Left lung (tissue), 14 donors: Measurements from ENCODE around the gene TSPYL6. TPM values are rescaled to one million over a fixed set of nuclear protein-coding genes. Genes with fewer than 3 reads are reported as not detected.
"Not testable (repeated sequence)": the region's sequence is repeated elsewhere in the genome, so short reads cannot be mapped to it uniquely, and the experiment has no call there.

Source experiments
- ATAC-seq: fragments of 200-7000 bp; cut with Tn5 transposase; one replicate; pipeline ENCODE4 v1.9.1; 2020; ENCODE audit warnings: moderate library complexity
- DNase-seq, 4 donors: peaks; one replicate each; pipeline ENCODE4 v3.0.0-alpha.2; 2013 to 2020
- H3K27ac ChIP-seq, 2 donors: fragments of 200-600 bp; sonication (generic) in 1 of 2; one replicate each; pipeline versions ENCODE4 v1.5.0 to v1.8.0; 2020 to 2021
- H3K27me3 ChIP-seq, 2 donors: fragments of 200-600 bp; sonication (generic) in 1 of 2; one replicate each; pipeline versions ENCODE4 v1.5.0 to v1.8.0; 2020 to 2021
- H3K36me3 ChIP-seq, 2 donors: fragments of 200-600 bp; sonication (generic) in 1 of 2; one replicate each; pipeline versions ENCODE4 v1.5.0 to v1.8.0; 2020 to 2021
- H3K4me1 ChIP-seq, 2 donors: fragments of 200-600 bp; one replicate each; pipeline ENCODE4 v1.8.0; 2021
- H3K4me3 ChIP-seq, 2 donors: fragments of 200-600 bp; sonication (generic) in 1 of 2; one replicate each; pipeline versions ENCODE4 v1.5.0 to v1.8.0; 2020 to 2021; ENCODE audit warnings: mild to moderate bottlenecking in 1 of 2
- H3K9me3 ChIP-seq, 2 donors: fragments of 200-600 bp; sonication (generic) in 1 of 2; one replicate each; pipeline versions ENCODE4 v1.5.0 to v1.8.0; 2020 to 2021
- CTCF ChIP-seq, 2 donors: fragments of 200-600 bp; sonication (generic) in 1 of 2; IDR thresholded peaks; one replicate each; pipeline versions ENCODE4 v1.5.0 to v1.8.0; 2021; ENCODE audit warnings: antibody characterized with exemption in 2 of 2
- intact Hi-C, 2 donors: fragments of 100-400 bp; cut with DNase I; formaldehyde crosslinking; loops; one replicate each; pipeline versions ENCODE4 v1.11.2 to v1.14.2; 2022
- long read RNA-seq, 12 donors: library from polyadenylated mRNA in 2 of 12; unstranded in 2 of 12; transcript quantifications; one replicate each; pipeline ENCODE4 v2.0.0 and lab custom pipeline, GENCODE V29; 2019 to 2026
- polyA plus RNA-seq, 6 donors: library from polyadenylated mRNA; unstranded; fragments of 120-200 nt; gene quantifications; one replicate each; pipeline ENCODE4 v1.2.1, GENCODE V29; 2013; ENCODE audit not compliant: insufficient read length in 6 of 6
- total RNA-seq, 2 donors: library from RNA; stranded (reverse); fragmentation: NEBNext Ultra II Directional; extraction: Animal tissue kit (Norgen Biotek cat#: 25700); gene quantifications; one replicate each; pipeline ENCODE4 v1.2.1, GENCODE V29; 2021
- donor health status: DM: no; HTN: yes; CAD: no.
- donor health status: DM: no; HTN: no; CAD: no.

The TSPYL6 gene
- total RNA-seq (not detected), polyA plus RNA-seq (under 1 TPM; 0.07 to 0.21 (median 0.11) TPM)
- long read RNA-seq, donor 1, partial matches to known transcripts = 33 of 55 reads
- long read RNA-seq, donor 1, other reads (novel, unspliced or antisense) = 22 of 55 reads
- long read RNA-seq, donor 2 = 0 reads
- long read RNA-seq, donor 3 = 0 reads
- long read RNA-seq, donor 4 = 0 reads
- long read RNA-seq, donor 5 = 0 reads
- long read RNA-seq, donor 6 = 0 reads
- long read RNA-seq, donor 7 = 0 reads
- long read RNA-seq, donor 8, partial matches to known transcripts = 12 of 20 reads
- long read RNA-seq, donor 8, other reads (novel, unspliced or antisense) = 8 of 20 reads
- long read RNA-seq, donor 9 = 0 reads
- long read RNA-seq, donor 10 = 0 reads
- long read RNA-seq, donor 11 = 0 reads
- long read RNA-seq, donor 12, partial matches to known transcripts = 0 of 2 reads
- long read RNA-seq, donor 12, other reads (novel, unspliced or antisense) = 0 of 2 reads

- intact Hi-C loops = no loop called here
- no peak for ATAC-seq
- Histone ChIP-seq H3K9me3 (peaks cover 0 to 7% of the 10 kb centered on the region in 2 donors), H3K4me1 (no peaks in the 10 kb centered on the region), H3K36me3 (no peaks in the 10 kb centered on the region), H3K4me3 (no peak within 1 kb of the TSS), H3K27ac (no peak within 1 kb of the TSS), H3K27me3 (no peaks in the 10 kb centered on the region)
- DNase-seq = no peak
- no peak for TF ChIP-seq CTCF (IDR thresholded peaks at IDR 0.05)
Observed at GRCh38 chr2:54256091-54256694, at the start of gene TSPYL6. TSS of gene TSPYL6 (minus strand) at chr2:54256229. CDS start at chr2:54256151, 78 bp downstream.

- DNase-seq (no peak), ATAC-seq (no peak)
- H3K27ac ChIP-seq = no peak overlapping the region
- intact Hi-C loops = no loop called here
- H3K9me3 ChIP-seq = no peaks in the 10 kb centered on the region
- H3K27me3 ChIP-seq = no peaks in the 10 kb centered on the region
- no peaks in the 10 kb centered on the region for H3K4me1 ChIP-seq
- TF ChIP-seq CTCF (IDR thresholded peaks at IDR 0.05) = no peak
- no peaks in the 10 kb centered on the region for H3K36me3 ChIP-seq
- H3K4me3 ChIP-seq = no peak overlapping the region
Observed at GRCh38 chr2:54303631-54304030, 47.6 kb upstream of the TSPYL6 start.

- no peak for TF ChIP-seq CTCF (IDR thresholded peaks at IDR 0.05)
- H3K4me3 ChIP-seq = no peak overlapping the region
- DNase-seq (no peak), ATAC-seq (no peak)
- H3K36me3 ChIP-seq = no peaks in the 10 kb centered on the region
- H3K27ac ChIP-seq = no peak overlapping the region
- no peaks in the 10 kb centered on the region for H3K9me3 ChIP-seq
- intact Hi-C loops = no loop called here
- no peaks in the 10 kb centered on the region for H3K4me1 ChIP-seq
- no peaks in the 10 kb centered on the region for H3K27me3 ChIP-seq
Observed at GRCh38 chr2:54298514-54298913, 42.5 kb upstream of the TSPYL6 start.

GRCh38 chr2:54295911-54296310, 39.9 kb upstream of the TSPYL6 start:
- intact Hi-C loops = no loop called here
- no peak for DNase-seq
- no peak for ATAC-seq
- Histone ChIP-seq H3K9me3 (no peaks in the 10 kb centered on the region), H3K27me3 (no peaks in the 10 kb centered on the region), H3K4me3 (no peak overlapping the region), H3K27ac (no peak overlapping the region), H3K4me1 (no peaks in the 10 kb centered on the region), H3K36me3 (no peaks in the 10 kb centered on the region)
- no peak for TF ChIP-seq CTCF (IDR thresholded peaks at IDR 0.05)

- intact Hi-C loops, ATAC-seq, H3K27ac ChIP-seq, H3K4me1 ChIP-seq, DNase-seq, H3K36me3 ChIP-seq, H3K4me3 ChIP-seq, H3K27me3 ChIP-seq, H3K9me3 ChIP-seq: not testable (repeated sequence)
Observed at GRCh38 chr2:54294665-54295064, 38.6 kb upstream of the TSPYL6 start.
